HUDEP-2 (cell line): ENCODE measurements around the gene CEP68.
"Not testable (repeated sequence)": the region's sequence is repeated elsewhere in the genome, so short reads cannot be mapped to it uniquely, and the experiment has no call there.

Source experiments
- DNase-seq, 76 experiments: peaks; one replicate each; lab custom pipeline; 2025; ENCODE audit not compliant: unreplicated experiment in 76 of 76; lab: John Stamatoyannopoulos, UW

The CEP68 gene

DNA sequence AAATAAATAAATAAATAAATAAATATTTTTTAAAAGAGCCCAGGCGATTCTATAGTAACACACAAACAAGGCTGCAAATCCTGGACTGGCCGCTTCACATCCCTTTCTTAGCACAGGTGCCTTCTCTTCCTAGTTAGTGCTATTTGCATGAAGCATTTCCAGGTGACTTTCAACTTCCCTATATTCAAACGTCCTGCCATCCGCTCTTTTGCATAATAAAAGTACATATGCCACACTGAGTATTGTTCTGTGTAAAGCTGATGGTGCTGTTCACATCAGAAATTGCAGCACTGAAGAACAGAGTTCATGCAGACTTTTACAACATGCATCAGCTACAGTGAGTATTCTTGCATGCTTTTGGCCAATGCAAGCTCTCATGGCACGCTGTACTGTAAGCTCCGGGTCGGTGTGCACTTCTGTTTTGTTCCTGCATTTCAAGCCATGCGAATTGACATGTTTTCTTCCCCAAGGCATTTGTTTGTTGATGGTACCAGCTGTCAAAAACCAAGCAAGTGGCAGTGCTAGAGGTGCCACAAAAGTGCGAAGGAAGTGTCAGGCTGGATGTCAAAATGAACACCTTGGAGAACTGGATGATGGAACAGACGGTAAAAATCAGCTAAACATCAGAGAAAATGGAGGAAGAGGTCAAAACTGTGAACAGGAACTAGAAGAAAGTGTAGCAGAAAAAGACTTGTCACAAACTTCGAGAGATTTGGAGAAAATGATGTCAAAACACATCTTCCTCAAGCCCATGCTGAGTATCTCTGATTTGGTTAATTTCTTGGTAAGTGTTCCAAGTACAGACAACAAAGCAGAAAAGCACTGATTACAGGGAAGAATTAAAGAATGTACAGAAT lies 25.5 kb upstream of the CEP68 start:
- DNase-seq: no peak

DNA sequence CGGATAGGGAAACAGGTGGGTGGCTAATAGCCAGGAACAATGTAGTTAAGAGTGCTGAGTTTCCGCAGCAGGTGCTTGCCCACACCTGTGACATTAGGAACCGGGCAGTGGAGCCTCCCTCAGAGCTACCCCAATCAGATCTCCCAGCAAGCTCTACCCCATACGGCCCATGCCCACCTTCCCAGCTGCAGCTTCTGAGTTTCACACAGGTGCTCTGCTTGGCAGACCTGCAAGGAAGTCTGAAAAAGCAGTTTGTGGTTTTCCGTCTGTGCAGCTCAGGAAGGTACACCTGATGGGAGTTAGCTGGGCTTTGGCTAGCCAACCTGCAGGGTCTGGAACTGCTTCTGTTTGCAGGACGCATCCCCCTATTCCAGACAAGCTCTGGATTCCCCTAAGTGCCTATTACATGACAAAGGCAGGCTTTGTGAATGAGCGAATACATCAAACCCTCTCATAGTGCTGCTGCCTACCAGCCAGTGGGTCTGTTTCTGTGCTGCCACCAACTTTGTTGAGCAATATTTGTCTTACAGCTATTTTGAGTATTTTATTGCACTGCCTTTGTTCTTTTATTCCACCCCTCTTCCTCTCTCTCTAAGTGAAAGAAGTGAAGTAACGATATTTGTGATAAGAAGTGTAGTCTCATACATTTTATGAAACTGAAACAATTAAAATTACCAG lies 24.7 kb upstream of the CEP68 start:
- no peak for DNase-seq

- no peak for DNase-seq
These were observed 23.9 kb upstream of the CEP68 start for GRCh38 chr2:65032019-65032975.

DNA sequence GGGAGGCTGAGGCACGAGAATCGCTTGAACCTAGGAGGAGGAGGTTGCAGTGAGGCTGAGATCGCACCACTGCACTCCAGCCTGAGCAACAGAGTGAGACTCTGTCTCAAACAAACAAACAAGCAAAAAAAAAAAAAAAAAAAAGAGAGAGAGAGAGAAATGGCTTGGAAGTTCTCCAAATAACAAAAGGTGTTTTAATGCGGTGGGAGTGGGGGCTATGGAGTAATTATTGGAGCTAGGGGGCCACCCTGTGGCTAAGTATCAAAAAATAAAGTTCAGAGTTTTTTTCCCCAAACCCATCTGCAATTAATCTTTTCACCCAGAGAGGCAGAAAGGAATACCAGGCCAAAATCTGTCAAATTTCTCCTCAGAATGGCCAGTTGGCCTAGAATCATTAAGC lies 23.0 kb upstream of the CEP68 start:
- DNase-seq: peak in 4 of 76 experiments; percentile 3 to 10 (median 8)

DNA sequence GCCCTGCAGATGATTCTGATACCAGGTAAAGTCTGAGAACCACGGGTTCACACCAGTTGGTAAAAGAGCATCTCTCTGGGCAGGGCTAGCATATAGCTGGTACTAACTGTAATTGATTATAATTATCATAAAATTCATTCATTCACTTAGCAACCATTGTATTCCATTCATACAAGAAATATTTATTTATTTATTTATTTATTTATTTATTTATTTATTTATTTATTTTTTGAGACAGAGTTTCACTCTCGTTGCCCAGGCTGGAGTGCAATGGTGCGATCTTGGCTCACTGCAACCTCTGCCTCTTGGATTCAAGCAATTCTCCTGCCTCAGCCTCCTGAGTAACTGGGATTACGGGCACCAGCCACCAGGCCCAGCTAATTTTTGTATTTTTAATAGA lies 22.5 kb upstream of the CEP68 start:
- DNase-seq: not testable (repeated sequence)

- no peak for DNase-seq
These were observed 20.8 kb upstream of the CEP68 start for GRCh38 chr2:65035351-65035943.

DNA sequence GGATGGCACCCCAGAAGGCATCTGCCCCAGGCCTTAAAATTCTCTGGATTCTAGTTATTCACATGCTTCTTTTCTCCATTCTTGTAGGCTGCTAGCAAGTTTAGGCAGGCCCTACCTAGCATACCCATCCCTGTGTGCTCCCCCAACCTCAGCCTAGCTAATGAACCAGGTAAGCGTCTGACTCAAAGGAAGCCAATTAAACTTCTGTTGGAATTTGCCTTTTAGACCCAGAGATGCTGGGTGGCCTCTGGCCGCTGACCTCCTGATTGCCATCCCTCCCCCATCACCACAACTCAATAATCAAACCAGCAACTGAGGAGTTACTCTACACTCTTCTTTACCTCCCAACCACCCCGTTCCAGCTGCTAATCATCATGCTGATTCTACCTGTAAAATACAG lies 19.0 kb upstream of the CEP68 start:
- DNase-seq: no peak

GRCh38 chr2:65039640-65040039 lies 16.6 kb upstream of the CEP68 start:
- no peak for DNase-seq

DNA sequence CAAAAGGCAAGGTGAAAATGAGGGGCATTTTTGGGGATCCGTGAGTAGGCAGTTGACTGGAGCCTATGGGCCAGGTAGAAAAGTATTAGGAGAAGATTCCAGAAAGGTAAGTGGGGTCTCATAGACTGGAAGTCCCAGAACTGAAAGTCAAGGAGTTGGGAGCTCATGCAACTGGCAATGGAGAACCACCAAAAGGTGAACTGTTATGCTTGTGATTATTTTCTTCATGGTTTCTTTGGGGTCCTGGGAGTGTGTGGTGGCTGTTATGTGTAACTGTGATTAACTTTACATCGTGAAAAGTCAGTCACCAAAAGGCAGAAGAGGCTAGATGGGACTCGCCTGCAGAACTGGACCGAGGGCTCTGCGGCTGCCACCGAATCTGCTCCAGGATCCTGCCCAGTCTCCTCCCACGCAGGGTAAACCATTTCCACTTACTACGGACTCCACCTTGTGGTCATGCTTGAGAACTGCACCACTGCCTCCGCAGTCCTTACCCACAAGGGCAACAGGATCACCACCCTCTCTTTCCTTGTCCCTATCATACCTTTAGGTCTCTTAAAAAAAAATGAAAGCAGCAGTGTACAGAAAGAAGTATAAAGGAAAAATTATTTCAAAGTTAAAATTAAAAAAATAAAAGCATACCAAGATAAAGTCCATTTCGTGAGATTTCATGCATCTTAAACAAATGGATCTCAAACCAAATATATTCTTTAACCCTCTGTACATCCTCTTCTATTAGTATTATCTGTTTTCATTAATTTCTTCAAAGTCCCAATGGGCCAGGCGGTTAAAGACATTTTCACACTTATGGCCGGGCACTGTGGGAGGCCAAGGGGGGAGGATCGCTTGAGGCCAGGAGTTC lies 15.6 kb upstream of the CEP68 start:
- DNase-seq: peak in 73 of 76 experiments; percentile 11 to 84 (median 60)

DNA sequence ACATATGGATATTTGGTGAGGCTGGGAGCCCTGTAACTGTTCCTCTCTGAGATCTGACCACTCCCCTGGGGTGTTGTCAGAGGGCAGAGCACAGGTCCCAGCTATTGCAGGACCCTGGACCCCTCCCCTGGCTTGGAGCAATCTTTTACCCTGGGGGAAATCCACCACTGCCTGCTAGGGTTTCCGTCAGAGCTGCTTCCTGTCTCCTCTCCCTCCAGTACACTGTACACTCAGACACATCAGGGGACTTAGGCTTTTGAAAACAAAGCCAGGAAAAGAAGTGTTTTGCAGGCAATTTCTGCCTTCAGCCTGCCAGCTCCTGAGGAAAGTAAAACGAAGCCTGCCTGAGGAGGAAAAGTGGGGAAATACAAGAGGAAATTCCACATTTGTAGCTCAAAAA lies 13.2 kb upstream of the CEP68 start:
- no peak for DNase-seq

- DNase-seq: no peak
These were observed 12.0 kb upstream of the CEP68 start for GRCh38 chr2:65044097-65044735.

- no peak for DNase-seq
These were observed 10.6 kb upstream of the CEP68 start for GRCh38 chr2:65045651-65046050.

GRCh38 chr2:65046633-65047407 lies 9.4 kb upstream of the CEP68 start:
- no peak for DNase-seq

GRCh38 chr2:65049010-65049639 lies 7.1 kb upstream of the CEP68 start:
- no peak for DNase-seq

DNA sequence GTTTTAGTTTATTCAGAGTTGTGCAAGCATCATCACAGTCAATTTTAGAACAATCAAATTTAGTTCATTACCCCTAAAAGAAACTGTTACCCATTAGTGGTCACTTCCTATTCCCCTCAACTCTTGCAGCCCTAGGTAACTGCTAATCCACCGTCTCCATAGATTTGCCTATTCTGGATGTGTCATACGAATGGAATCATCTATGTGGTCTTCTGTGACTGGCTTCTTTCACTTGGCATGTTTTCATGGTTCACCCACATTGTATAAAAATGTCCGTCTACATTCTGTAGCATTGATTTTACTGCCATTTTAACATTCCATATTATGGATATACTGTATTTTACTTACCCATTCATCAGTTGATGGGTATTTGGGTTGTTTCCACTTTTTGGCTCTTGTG lies 5.3 kb upstream of the CEP68 start:
- no peak for DNase-seq

DNA sequence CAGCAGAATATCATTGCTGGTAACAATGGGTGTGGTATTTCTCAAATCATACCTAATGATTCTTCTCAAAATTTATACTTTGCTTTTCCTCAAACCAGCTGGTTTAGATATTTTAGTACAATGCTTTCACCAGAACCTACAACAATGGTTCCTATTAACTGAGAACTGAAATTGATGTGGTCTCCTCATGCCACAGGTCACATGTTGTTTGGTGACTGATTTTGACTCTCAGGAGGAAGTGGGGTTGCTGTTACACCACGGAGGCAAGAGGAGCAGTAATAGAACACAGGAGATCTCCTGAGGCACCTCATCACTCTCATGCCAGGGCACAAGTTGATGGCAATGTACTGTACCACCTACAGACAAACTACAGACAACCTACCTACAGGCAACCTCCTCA lies 3.0 kb upstream of the CEP68 start:
- DNase-seq: no peak

- DNase-seq: no peak
These were observed 1.3 kb upstream of the CEP68 start for GRCh38 chr2:65054749-65055421.
